GM12872 (cell line): Measurements from ENCODE around the gene ACSF3.

ENCODE experiments used
- CTCF ChIP-seq: IDR thresholded peaks from 3 replicates; pipeline ENCODE4 v1.5.1; 2011; ENCODE audit warnings: low read depth, mild to moderate bottlenecking, low read length, moderate library complexity; ENCODE audit not compliant: insufficient read depth

Gene ACSF3

DNA sequence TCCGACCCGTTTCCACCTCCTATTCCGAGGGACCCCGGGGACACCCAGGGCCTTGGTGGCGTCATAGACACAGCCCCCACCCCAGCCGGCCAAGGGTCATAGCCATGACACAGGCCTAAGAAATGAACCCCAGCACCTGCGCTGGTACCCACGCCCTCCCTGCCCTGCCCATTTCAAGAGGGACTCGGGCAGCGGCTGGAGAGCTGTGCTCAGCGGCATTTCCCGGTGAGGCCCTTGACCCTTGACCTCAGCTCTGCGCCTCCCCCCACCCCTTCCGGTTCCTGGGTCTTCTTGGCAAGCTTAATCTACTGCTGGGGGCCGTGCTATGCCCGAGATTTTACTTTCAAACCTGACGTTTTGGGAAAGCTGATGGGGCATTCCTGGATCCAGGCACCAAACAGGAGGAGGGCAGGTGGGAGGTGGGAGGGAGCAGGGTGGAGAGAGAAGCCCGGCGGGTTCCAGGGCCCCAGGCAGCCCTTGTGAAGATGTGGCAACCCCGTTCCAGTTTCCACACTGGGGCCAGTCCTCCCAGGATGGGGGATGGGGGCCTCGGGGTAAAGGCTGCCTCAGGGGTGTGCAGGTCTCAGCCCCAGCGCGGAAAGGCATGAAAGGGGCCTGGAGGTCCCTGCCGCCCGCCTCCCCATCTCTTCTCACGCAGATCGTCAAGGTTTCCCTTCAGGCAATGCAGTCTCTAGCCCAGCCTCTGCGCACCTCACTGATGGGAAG, 106.6 kb downstream of the ACSF3 start, which contains the start of gene SLC22A31:
SLC22A31 (minus strand) TSS at position 414 of the 726 bp plus-strand sequence; CDS start at position 378, 36 bp downstream.
- no peak for TF ChIP-seq CTCF

DNA sequence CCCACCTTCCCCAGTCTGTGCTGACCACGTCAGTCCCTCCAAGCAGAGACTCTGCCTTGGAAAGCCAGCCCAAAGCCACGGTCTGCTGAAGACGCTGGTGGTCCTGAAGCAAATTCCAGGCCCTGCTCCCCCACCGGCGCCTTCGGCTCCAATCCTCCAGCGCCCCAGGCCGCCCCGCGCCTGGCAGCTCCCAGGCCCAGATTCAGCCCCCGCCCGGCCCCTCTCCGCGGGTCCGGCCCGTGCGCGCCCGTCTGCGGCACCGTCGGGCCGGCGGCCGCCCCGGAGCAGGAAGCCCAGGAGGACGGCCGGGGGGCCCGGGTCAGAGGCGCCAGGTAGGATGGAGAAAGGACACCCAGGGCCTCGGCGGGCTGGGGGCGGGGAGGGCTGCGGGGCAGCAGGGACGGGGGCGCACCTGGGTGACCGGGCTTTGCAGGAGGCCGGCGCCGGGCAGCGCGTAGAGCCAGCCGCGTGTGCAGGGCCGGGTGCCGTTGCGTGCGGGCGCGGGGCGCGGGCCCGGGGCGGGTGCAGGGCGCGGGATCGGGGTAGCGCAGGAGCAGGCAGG, 107.3 kb downstream of the ACSF3 start:
- no peak for TF ChIP-seq CTCF

- TF ChIP-seq CTCF, result no peak
Measured at GRCh38 chr16:89201439-89202377, 108.1 kb downstream of the ACSF3 start.

DNA sequence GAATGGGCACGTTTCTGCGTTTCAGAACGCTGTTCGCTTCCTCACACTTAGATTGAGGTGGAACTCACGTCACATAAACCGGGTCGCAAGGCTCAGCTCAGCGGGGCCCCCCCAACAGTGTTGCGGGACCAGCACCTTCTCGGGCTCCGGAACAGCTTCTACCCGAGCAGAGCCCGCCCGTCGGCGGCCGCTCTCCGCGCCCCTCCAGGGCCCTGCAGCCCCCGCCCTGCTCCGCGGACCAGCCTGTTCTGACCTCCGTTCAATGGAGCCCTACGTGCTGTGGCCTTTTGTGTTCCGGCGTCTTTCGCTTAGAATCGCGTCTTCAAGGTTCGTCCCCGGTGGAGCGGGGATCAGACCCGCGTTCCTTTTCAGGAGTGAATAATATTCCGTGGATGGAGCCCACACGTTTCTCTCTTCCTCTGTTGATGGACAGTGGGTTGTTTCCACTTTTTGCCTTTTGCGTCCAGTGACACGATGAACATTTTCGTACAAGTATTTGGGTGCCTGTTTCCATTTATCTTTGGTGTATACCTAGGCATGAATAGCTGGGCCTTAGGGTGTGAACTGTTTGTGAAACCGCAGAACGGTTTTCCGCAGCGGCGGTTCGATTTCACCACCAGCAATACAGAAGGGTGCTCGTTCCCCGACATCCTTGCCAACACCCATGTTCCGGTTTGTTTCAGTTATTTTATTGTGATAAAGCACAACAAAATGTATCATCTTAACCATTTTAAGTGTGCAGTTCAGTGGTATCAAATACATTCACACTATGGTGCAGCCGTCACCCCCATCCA, 109.0 kb downstream of the ACSF3 start:
- TF ChIP-seq CTCF, result no peak
